GM12878 (cell line): ENCODE data around the gene CASK. TPM values are rescaled to one million over a fixed set of nuclear protein-coding genes. Genes with fewer than 3 reads are reported as not detected.

ENCODE experiments used
- ATAC-seq: fragments of 200-7000 bp; cut with Tn5 transposase; 3 replicates; pipeline ENCODE4 v1.9.1; 2020; ENCODE audit warnings: mild to moderate bottlenecking, moderate library complexity
- BruUV-seq: library from RNA; stranded (reverse); fragments of 400-500 nt; replicated peaks from 2 replicates; lab custom pipeline; 2021; lab: Mats Ljungman, UMichigan
- CTCF ChIA-PET: fragments of 300-600 bp; sonication (Branson Sonifier 250); formaldehyde crosslinking; extraction: SDS; loops from one replicate; lab custom pipeline; 2021; ENCODE audit warnings: inconsistent platforms; lab: Yijun Ruan, JAX
- POLR2A ChIA-PET: fragments of 350-600 bp; formaldehyde crosslinking; extraction: SDS; loops from one replicate; lab custom pipeline; 2021; ENCODE audit warnings: inconsistent platforms; lab: Charles Lee
- RAD21 ChIA-PET: fragments of 300-600 bp; sonication (Branson Sonifier 250); formaldehyde crosslinking; loops from one replicate; lab custom pipeline; 2023; ENCODE audit warnings: antibody characterized with exemption; ENCODE audit not compliant: unreplicated experiment; lab: Charles Lee
- SMC1A ChIA-PET: fragments of 300-600 bp; sonication (Branson Sonifier 250); formaldehyde crosslinking; loops from one replicate; lab custom pipeline; 2023; ENCODE audit not compliant: unreplicated experiment, uncharacterized antibody; lab: Charles Lee
- DNase-seq: peaks from one replicate; pipeline ENCODE4 v3.0.0-alpha.2; 2011; ENCODE audit warnings: low read depth, low spot score
- FAIRE-seq: peaks from 3 replicates; lab custom pipeline; 2011; peaks lifted over from hg19 to GRCh38; lab: Jason Lieb, UNC
- H2AFZ ChIP-seq: 2 replicates; pipeline ENCODE4 v1.6.0; 2011; ENCODE audit warnings: low read depth, low read length, control low read depth; ENCODE audit not compliant: control insufficient read depth
- H3K27ac ChIP-seq: 2 replicates; pipeline ENCODE4 v1.5.1; 2011; ENCODE audit warnings: control low read depth; ENCODE audit not compliant: control insufficient read depth, insufficient read depth
- H3K27me3 ChIP-seq, 2 experiments: replicated peaks in 1 of 2; 2 replicates each; pipeline versions ENCODE4 v1.6.0 to v1.6.1; 2011; ENCODE audit warnings: low read length in 1 of 2; ENCODE audit not compliant: control insufficient read depth in 2 of 2, insufficient read depth in 2 of 2
- H3K36me3 ChIP-seq, 2 experiments: 2 replicates each; pipeline ENCODE4 v1.5.1; 2011; ENCODE audit warnings: low read length in 1 of 2; ENCODE audit not compliant: control insufficient read depth in 2 of 2, insufficient read depth in 2 of 2
- H3K4me1 ChIP-seq: 2 replicates; pipeline ENCODE4 v1.6.1; 2011; ENCODE audit warnings: mild to moderate bottlenecking, low read length, moderate library complexity, mixed read lengths; ENCODE audit not compliant: control insufficient read depth, insufficient read depth
- H3K4me2 ChIP-seq: 2 replicates; pipeline ENCODE4 v1.6.0; 2011; ENCODE audit warnings: control low read depth; ENCODE audit not compliant: control insufficient read depth, insufficient read depth
- H3K4me3 ChIP-seq: fragments of 200-600 bp; sonication (generic); 2 replicates; pipeline ENCODE4 v1.5.1; 2016
- H3K79me2 ChIP-seq: 2 replicates; pipeline ENCODE4 v1.6.0; 2011; ENCODE audit warnings: low read length; ENCODE audit not compliant: control insufficient read depth, insufficient read depth
- H3K9ac ChIP-seq: 2 replicates; pipeline ENCODE4 v1.8.0; 2011; ENCODE audit warnings: low read length, control low read depth, mixed read lengths; ENCODE audit not compliant: control insufficient read depth, insufficient read depth
- H3K9me3 ChIP-seq: replicated peaks from 3 replicates; pipeline ENCODE4 v1.5.1; 2011; ENCODE audit warnings: mild to moderate bottlenecking, low read length; ENCODE audit not compliant: control insufficient read depth, insufficient read depth
- H4K20me1 ChIP-seq: 2 replicates; pipeline ENCODE4 v1.6.0; 2011; ENCODE audit not compliant: control insufficient read depth, insufficient read depth
- CBX3 ChIP-seq: fragments of 200-600 bp; sonication (generic); IDR thresholded peaks from 2 replicates; pipeline ENCODE4 v1.6.1; 2016; ENCODE audit warnings: low read depth, borderline replicate concordance
- IKZF1 ChIP-seq: fragments of 450-650 bp; conservative IDR thresholded peaks from 2 replicates; pipeline ENCODE4 v1.6.1; 2017; ENCODE audit warnings: antibody characterized with exemption, mild to moderate bottlenecking
- NFYA ChIP-seq: IDR thresholded peaks from 2 replicates; pipeline ENCODE4 v1.6.1; 2011; ENCODE audit warnings: low read depth, mild to moderate bottlenecking, low read length, improper control_type of control experiment, borderline replicate concordance
- POLR2AphosphoS5 ChIP-seq: IDR thresholded peaks from 2 replicates; pipeline ENCODE4 v1.6.1; 2011; ENCODE audit warnings: mild to moderate bottlenecking, low read length, inconsistent platforms
- ZNF24 ChIP-seq: fragments of 450-650 bp; IDR thresholded peaks from 2 replicates; pipeline ENCODE4 v1.6.1; 2017; ENCODE audit warnings: antibody characterized with exemption, mild to moderate bottlenecking
- WGBS: methylation state at CpG from one replicate; pipeline ENCODE4 v1.1.6; 2016; ENCODE audit warnings: low lambda C conversion rate; ENCODE audit not compliant: insufficient replicate concordance, insufficient coverage; ENCODE audit errors: missing lambda C conversion rate; 5-methylcytosine and 5-hydroxymethylcytosine counted together
- in situ Hi-C: fragments of 300-500 bp; cut with MboI; formaldehyde crosslinking; loops from 9 replicates; pipeline ENCODE4 v1.14.3; 2018; ENCODE audit warnings: mixed read lengths
- intact Hi-C: fragments of 100-400 bp; cut with micrococcal nuclease; formaldehyde crosslinking; loops from one replicate; pipeline ENCODE4 v1.14.2; 2022; ENCODE audit not compliant: unreplicated experiment
- polyA plus RNA-seq, 11 experiments: library from polyadenylated mRNA; depleted of rRNA in 4 of 11; unstranded in 6 of 11; stranded (reverse) in 5 of 11; fragments of >200 nt; fragmentation: Nextera tagmentation in 4 of 11; fragmentation: Illumina TruSeq in 1 of 11; extraction: Ambion mirVana in 4 of 11; extraction: Trizol in 1 of 11; gene quantifications; 1 replicate in 1 of 11; 2 replicates in 10 of 11; pipeline versions ENCODE4 v1.2.1 to v1.2.3, GENCODE V29; 2011 to 2016; ENCODE audit warnings: inconsistent platforms in 2 of 11, missing spikeins in 2 of 11, low read depth in 1 of 11
- total RNA-seq, 4 experiments: library from RNA; depleted of rRNA in 3 of 4; stranded (reverse); fragments of >200 nt in 3 of 4; fragmentation: Illumina TruSeq in 1 of 4; extraction: Trizol in 1 of 4; gene quantifications; 2 replicates each; pipeline versions ENCODE4 v1.2.1 to v1.2.3, GENCODE V29; 2013 to 2021
- TF ChIP-seq, protein P1 (sequence below): IDR thresholded peaks from 2 replicates; pipeline ENCODE4 v1.6.1; 2011; ENCODE audit warnings: low read depth, mild to moderate bottlenecking, low read length, moderate library complexity, borderline replicate concordance; ENCODE audit errors: extremely low read depth
- TF ChIP-seq, protein P2 (sequence below): IDR thresholded peaks from 2 replicates; pipeline ENCODE4 v1.6.1; 2012; ENCODE audit warnings: improper control_type of control experiment, low read depth, low read length; ENCODE audit not compliant: insufficient replicate concordance

Gene CASK
- total and polyA plus RNA-seq, 10 of the 15 experiments (the other 5 are each of a cell fraction or from before 2014, with no cell fraction given): 0.60 to 45.9 (median 4.8) TPM

DNA sequence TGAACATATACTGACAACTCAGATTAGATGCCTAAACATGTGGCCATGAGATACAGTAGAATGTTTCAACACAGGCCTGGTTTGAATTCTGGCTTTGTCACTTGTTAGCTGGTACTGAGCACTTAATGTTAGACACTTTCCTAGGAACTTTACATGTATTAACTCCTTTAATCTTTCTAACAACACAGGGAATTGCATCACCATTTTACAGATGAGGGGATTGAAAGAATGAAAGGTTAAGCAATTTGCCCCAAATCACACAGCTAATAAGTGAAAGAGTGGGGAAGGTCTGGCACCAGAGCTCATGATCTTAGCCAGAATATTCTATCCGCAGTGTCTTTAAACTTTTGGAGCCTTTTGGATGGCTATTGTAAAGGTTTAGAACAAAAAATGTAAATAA is 380.3 kb downstream of the CASK start (continued):
- TF ChIP-seq IKZF1: no peak
- TF ChIP-seq, protein P1, sequence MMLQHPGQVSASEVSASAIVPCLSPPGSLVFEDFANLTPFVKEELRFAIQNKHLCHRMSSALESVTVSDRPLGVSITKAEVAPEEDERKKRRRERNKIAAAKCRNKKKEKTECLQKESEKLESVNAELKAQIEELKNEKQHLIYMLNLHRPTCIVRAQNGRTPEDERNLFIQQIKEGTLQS: no peak

DNA sequence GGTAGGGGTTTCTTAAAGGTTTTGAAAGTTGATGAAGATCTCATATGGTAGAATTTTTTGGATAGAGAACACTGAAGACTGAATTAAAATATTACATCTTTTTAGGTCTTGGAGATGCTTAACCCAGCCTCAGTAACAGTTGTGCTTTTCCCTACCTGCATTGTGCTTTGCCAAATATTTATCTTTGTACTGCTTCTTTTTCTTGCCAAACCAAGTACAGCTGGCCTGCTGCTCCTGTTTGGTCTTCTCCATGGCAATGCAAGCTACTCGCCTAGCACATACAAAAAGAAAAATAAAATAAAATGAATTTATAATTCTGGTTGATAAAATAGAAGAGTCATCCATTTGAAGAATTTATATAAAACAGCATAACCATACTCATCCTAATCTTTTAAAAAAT is 380.8 kb downstream of the CASK start:
- Histone ChIP-seq H3K27ac (no peak overlapping the region), H3K4me1 (no peaks in the 10 kb centered on the region), H3K36me3 (no peaks in the 10 kb centered on the region), H4K20me1 (no peaks in the 10 kb centered on the region), H3K9me3 (no peaks in the 10 kb centered on the region), H2AFZ (no peak overlapping the region), H3K79me2 (no peaks in the 10 kb centered on the region), H3K27me3 (no peaks in the 10 kb centered on the region), H3K4me3 (no peak overlapping the region), H3K4me2 (no peak overlapping the region), H3K9ac (no peak overlapping the region)
- no peak for ATAC-seq
- 55% methylated on average over 1 of the region's 1 CpG for WGBS
- no peak for DNase-seq
- RAD21 ChIA-PET: no interaction called here
- in situ Hi-C loops (no loop called here), intact Hi-C loops (no loop called here)
- SMC1A ChIA-PET: interaction anchor here (1.1 to 1.3 kb wide), 2 partner anchors 217 to 244 kb away, joined by 3 read pairs; no protein-coding TSS in a partner anchor
- FAIRE-seq: no peak
- CTCF ChIA-PET: no interaction called here
- POLR2A ChIA-PET: interaction anchor here (0.5 kb wide), 1 partner anchor 323 kb away, joined by 4 read pairs; no protein-coding TSS in a partner anchor
- no TSS peak for BruUV-seq
- TF ChIP-seq ZNF24 (no peak), CBX3 (no peak), NFYA (no peak), POLR2AphosphoS5 (no peak)

DNA sequence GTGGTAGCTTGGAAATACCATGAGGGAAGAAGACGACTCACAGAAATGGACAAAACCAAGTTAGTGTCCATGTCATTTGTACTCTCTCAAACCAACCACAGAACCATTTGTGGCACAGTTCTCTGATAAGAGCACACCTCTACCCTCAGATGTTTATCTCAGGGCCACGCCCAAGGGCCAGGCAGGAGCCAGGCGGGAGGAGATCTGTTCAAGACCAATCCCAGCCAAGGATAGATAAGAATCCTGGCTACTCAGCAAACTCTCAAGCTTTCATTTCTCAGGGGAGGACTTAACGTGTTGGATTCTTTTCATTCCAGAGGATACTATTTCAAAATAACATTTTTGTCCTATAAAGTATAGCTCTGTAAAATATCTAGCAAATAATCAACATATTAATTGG is 381.2 kb downstream of the CASK start:
- ChIA-PET SMC1A (interaction anchor here (1.1 to 1.3 kb wide), 2 partner anchors 217 to 244 kb away, joined by 3 read pairs; no protein-coding TSS in a partner anchor), CTCF (no interaction called here), RAD21 (no interaction called here), POLR2A (no interaction called here)
- H3K27me3 ChIP-seq: no peaks in the 10 kb centered on the region
- 18% methylated on average over 4 of the region's 4 CpGs for WGBS
- no peaks in the 10 kb centered on the region for H4K20me1 ChIP-seq
- H3K9me3 ChIP-seq: no peaks in the 10 kb centered on the region
- no peak overlapping the region for H3K4me3 ChIP-seq
- intact Hi-C loops (no loop called here), in situ Hi-C loops (no loop called here)
- H3K9ac ChIP-seq: no peak overlapping the region
- H3K4me2 ChIP-seq: no peak overlapping the region
- ATAC-seq (no peak), FAIRE-seq (no peak), DNase-seq (no peak)
- no peak overlapping the region for H2AFZ ChIP-seq
- H3K79me2 ChIP-seq: no peaks in the 10 kb centered on the region
- H3K4me1 ChIP-seq: no peaks in the 10 kb centered on the region
- no TSS peak for BruUV-seq
- no peaks in the 10 kb centered on the region for H3K36me3 ChIP-seq
- H3K27ac ChIP-seq: no peak overlapping the region
- TF ChIP-seq, protein P2, sequence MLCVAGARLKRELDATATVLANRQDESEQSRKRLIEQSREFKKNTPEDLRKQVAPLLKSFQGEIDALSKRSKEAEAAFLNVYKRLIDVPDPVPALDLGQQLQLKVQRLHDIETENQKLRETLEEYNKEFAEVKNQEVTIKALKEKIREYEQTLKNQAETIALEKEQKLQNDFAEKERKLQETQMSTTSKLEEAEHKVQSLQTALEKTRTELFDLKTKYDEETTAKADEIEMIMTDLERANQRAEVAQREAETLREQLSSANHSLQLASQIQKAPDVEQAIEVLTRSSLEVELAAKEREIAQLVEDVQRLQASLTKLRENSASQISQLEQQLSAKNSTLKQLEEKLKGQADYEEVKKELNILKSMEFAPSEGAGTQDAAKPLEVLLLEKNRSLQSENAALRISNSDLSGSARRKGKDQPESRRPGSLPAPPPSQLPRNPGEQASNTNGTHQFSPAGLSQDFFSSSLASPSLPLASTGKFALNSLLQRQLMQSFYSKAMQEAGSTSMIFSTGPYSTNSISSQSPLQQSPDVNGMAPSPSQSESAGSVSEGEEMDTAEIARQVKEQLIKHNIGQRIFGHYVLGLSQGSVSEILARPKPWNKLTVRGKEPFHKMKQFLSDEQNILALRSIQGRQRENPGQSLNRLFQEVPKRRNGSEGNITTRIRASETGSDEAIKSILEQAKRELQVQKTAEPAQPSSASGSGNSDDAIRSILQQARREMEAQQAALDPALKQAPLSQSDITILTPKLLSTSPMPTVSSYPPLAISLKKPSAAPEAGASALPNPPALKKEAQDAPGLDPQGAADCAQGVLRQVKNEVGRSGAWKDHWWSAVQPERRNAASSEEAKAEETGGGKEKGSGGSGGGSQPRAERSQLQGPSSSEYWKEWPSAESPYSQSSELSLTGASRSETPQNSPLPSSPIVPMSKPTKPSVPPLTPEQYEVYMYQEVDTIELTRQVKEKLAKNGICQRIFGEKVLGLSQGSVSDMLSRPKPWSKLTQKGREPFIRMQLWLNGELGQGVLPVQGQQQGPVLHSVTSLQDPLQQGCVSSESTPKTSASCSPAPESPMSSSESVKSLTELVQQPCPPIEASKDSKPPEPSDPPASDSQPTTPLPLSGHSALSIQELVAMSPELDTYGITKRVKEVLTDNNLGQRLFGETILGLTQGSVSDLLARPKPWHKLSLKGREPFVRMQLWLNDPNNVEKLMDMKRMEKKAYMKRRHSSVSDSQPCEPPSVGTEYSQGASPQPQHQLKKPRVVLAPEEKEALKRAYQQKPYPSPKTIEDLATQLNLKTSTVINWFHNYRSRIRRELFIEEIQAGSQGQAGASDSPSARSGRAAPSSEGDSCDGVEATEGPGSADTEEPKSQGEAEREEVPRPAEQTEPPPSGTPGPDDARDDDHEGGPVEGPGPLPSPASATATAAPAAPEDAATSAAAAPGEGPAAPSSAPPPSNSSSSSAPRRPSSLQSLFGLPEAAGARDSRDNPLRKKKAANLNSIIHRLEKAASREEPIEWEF: no peak
